ENCODE results near the gene SLC4A2.
A peak's percentile ranks its signal among the peaks of the same experiment; 100 is the strongest.

Gene SLC4A2

DNA sequence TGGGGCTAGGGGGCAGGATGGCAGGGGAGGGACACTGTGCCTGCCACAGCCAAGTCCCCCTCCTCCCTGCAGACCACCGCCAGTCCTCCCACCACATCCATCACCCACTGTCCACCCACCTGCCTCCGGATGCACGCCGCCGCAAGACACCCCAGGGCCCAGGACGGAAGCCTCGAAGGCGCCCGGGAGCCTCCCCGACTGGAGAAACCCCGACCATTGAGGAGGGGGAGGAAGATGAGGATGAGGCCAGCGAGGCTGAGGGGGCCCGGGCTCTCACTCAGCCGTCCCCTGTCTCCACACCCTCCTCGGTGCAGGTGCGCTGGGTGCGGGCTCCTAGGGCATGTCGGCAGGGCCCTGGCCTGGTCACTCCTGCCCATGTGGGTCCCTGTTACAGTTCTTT is 5.1 kb downstream of the SLC4A2 start:
- DNase-seq (ENCODE audit: low read depth), result no peak

DNA sequence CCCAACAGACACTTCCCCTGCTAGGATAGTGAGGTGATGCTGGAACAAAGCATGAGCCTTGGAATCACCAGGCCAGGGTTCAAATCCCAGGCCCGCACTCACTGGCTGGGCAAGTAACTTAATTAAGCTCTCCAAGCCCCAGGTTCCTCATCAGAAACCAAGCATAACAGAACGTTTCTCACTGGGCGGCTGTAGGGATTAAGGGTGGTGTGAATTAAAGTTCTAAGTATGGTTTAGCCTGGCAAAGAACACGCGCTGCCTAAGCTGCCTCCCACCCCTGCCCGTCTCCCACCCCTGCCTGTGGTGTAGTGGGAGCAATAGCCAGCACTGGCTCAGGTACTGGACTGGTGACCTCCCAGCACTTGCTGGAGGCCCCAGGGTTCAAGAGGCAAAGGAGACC is 5.6 kb downstream of the SLC4A2 start:
- no peak for DNase-seq (ENCODE audit: low read depth)

DNA sequence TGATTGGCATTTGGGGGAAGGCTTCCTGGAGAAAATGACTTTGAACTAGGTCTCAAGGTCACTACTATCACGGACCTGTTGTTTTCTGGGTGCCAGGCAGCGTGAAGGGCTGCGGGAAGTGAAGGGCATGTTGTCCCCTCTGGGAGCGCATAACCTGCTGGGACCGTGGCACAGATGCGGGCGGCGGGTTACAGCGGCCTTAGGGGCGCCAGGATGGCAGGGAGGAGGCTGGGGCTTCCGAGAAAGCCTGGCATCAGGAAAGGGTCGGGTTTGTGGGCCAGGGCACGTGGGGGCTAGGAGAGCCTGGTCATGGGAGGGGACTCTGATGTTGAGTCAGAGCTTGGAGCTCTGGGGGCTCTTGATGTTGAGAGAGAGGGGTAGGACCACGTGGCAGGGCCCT is 6.1 kb downstream of the SLC4A2 start:
- DNase-seq (ENCODE audit: low read depth), result no peak

DNA sequence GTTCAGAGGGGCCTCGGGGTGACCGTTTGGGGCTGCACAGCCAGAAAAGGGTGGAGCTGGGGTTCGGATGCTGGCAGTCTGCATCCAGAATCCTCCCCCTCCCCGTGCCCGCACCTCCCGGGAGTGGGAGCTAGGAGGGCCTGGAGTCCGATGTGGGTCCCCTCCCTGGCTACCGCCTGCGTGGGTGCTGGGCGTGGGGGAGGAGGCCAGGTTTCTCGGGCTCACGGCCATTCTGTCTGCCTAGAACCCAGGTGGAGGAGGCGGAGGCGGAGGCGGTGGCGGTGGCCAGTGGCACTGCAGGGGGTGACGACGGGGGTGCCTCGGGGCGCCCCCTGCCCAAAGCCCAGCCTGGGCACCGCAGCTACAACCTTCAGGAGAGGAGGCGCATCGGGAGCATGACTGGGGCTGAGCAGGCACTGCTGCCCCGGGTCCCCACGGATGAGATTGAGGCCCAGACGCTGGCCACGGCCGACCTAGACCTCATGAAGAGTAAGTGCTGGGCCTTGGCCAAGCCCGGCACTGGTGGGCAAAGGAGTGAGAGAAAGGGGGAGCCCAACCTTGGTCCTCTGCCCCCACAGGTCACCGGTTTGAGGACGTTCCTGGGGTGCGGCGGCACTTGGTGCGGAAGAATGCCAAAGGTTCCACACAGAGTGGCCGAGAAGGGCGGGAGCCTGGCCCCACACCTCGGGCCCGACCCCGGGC is 7.0 kb downstream of the SLC4A2 start:
- DNase-seq (ENCODE audit: low read depth), result no peak

DNA sequence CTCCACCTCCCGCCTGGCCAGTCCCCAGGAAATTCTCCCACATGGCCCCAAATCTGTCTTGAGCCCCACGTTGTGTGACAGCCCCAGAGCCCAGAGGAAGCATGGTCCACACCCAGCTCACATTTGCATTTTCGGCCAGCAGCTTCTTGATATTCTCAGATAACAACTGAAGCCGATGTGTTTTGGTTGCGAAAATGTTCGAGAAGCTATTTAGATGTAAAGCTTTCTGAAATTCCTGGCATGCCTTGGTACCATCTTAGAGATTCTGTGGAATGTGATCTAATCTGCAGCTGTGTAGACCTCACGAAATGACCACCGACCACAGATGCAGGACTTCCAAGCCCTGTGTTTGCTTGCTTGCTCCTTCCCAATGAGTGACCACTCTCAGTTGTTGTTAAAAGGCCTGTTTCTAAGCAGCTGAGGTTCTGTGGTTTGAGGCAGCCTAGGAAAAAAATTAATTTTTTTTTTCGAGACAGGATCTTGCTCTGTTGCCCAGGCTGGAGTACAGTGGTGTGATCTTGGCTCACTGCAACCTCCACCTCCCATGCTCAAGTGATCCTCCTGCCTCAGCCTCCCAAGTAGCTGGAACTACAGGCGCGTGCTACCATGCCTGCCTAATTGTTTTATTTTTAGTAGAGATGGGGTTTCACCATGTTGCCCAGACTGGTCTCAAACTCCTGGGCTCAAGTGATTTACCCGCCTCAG is 8.8 kb downstream of the SLC4A2 start:
- DNase-seq (ENCODE audit: low read depth), result no peak

DNA sequence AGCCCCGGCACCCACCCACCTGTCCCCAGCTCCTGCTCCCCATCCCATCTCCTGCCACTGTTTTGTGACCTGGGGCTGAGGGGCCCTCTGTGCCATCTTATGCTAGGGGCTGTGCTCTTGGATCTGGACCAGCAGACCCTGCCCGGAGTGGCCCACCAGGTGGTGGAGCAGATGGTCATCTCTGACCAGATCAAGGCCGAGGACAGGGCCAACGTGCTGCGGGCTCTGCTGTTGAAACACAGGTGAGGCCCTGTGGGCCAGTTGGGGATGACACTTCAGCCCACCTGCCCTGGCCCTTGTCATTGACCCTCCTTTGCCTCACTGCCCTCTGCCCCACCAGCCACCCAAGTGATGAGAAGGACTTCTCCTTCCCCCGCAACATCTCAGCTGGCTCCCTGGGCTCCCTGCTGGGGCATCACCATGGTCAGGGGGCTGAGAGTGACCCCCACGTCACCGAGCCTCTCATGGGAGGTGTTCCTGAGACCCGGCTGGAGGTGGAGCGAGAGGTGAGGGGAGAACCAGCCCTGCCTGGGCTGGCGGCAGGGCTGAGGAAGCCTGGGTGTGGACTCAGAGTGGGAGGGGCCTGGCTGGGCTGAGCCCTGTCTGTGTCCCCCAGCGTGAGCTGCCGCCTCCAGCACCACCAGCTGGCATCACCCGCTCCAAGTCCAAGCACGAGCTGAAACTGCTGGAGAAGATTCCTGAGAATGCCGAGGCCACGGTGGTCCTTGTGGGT is 10.6 kb downstream of the SLC4A2 start:
- DNase-seq (ENCODE audit: low read depth), result no peak

DNA sequence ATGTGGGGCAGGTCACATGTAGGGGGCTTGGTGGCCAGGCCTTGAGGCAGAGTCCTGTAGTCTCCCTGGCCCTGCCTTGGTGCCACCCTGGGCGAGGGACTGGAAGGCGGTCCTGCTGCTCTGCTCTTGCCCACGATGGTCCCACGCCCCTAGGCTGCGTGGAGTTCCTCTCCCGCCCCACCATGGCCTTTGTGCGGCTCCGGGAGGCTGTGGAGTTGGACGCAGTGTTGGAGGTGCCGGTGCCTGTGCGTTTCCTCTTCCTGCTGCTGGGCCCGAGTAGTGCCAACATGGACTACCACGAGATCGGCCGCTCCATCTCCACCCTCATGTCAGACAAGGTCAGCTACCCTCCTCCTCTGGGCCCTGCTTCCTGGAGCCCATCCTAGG is 11.2 kb downstream of the SLC4A2 start:
- DNase-seq (ENCODE audit: low read depth), result no peak

DNA sequence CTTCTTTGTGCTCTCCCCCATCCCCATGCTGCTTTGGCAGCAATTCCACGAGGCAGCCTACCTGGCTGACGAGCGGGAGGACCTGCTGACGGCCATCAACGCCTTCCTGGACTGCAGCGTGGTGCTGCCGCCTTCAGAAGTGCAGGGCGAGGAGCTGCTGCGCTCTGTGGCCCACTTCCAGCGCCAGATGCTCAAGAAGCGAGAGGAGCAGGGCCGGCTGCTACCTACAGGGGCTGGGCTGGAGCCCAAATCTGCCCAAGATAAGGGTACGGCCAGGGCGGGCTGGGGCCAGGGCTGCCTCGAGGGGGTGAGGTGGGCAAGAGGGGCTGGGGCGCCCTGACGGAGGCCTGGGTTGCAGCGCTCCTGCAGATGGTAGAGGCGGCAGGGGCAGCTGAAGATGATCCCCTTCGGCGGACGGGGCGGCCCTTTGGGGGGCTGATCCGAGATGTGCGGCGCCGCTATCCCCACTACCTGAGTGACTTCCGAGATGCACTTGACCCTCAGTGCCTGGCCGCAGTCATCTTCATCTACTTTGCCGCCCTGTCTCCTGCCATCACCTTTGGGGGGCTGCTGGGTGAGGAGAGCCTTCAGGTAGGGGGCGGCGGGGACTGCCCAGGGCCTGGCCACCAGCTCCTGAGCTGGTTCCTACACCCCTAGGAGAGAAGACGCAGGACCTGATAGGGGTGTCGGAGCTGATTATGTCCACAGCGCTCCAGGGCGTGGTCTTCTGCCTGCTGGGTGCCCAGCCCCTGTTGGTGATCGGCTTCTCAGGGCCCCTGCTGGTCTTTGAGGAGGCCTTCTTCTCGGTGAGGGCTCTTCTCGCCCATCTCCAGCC is 11.9 kb downstream of the SLC4A2 start:
- DNase-seq (ENCODE audit: low read depth), result no peak

DNA sequence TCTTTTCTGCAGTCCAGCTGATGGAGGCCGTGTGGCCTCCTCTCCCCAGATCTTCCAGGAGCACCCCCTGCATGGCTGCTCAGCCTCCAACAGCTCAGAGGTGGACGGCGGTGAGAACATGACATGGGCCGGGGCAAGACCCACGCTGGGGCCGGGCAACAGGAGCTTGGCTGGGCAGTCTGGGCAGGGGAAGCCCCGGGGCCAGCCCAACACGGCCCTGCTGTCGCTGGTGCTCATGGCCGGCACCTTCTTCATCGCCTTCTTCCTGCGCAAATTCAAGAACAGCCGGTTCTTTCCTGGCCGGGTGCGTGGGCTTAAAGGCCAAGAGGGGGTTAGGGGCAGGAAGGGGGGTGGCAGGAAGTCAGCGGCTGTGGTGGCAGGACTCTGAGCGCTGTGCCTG is 14.6 kb downstream of the SLC4A2 start:
- DNase-seq (ENCODE audit: low read depth), result no peak

DNA sequence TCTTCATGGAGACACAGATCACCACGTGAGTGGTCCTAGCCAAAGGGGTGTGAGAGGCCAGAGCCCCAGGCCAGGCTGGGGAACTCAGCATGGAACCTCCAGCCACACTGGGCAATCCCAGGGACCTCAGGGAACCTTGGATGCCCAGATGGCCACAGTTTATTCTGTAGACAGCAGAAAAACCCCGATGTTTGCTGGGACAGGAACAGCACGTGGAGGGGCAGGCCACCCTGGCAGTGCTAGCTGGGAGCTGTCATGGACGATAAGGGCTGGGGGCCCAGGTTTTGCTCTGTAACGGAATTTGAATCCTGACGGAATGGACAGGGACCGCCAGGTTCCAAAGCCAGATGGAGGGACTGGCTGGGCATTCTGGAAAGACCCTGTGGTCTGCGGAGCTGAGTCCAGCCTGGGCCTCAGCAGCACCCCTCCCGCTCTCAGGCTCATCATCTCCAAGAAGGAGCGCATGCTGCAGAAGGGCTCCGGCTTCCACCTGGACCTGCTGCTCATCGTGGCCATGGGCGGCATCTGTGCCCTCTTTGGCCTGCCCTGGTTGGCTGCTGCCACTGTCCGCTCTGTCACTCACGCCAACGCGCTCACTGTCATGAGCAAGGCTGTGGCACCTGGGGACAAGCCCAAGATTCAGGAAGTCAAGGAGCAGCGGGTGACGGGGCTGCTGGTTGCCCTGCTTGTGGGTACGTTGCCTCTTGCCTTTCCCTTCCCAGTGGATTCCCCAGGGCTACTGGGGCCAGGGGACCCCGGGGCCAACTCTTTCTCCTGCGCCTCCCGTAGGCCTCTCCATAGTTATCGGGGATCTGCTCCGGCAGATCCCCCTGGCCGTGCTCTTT is 15.7 kb downstream of the SLC4A2 start:
- no peak for DNase-seq (ENCODE audit: low read depth)

DNA sequence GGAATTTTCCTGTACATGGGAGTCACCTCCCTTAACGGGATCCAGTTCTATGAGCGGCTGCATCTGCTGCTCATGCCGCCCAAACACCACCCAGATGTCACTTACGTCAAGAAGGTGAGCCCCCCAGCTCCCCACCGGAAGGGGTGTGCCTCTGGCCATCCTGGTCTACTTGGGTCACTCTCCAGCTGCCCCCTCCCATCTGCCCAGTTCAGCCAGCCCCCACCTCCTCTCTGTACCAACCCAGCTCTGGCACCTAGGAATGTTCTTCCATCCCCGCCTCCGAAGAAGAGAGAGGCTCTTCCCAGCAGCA is 16.2 kb downstream of the SLC4A2 start:
- DNase-seq (ENCODE audit: low read depth), result no peak

DNA sequence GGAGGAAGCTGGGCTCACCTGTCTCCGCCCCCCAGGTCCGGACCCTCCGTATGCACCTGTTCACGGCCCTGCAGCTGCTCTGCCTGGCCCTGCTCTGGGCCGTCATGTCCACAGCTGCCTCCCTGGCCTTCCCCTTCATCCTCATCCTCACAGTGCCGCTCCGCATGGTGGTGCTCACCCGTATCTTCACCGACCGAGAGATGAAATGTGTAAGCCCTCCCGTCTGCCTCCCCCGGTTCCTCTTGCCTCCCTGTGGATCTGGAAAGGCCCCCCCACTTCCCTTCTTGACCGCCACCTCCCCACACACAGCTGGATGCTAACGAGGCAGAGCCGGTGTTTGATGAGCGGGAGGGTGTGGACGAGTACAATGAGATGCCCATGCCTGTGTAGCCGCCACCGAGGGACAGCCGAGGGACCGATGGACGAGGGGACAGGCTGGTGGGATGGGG is 16.6 kb downstream of the SLC4A2 start:
- no peak for DNase-seq (ENCODE audit: low read depth)

DNA sequence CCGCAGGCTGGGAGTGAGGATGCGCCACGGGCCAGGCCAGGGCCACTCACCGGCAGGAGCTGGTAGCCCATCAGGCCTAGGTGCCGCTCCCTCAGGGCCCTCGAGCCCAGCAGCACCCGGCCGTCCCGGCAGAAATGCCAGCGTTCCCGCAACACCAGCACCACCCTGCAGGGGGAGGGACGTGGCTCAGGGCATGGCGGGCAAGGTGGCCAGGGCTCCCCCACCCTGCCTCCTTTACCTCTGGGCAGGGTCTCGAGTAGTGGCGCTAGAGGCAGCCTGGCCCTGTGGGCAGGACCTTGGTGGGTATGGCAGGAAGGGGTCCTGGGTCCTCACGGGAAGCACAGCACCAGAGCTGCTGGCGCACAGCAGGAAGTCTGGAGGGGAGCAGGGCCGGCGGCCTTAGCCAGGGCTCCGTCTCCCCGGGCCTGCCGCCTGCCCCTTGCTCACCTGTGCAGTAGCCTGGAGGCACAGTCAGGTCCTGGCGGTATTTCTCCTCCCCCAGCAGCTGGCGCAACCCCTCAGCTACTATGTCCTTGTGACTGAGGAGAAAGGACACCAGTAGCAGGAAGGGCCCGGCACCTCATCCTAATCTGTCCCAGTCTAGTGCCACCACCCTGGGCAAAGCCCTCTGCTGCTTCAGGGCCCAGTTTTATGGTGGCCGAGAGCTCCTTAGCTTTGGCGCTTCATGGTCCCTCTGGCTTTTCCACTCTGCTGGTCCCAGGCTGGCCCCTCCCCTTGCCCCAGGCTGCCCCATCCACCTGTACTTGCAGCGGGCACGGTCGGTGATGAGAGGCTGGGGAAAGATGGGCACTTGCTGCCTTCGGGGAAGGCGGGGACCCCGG is 17.7 kb downstream of the SLC4A2 start:
- DNase-seq (ENCODE audit: low read depth), result no peak

DNA sequence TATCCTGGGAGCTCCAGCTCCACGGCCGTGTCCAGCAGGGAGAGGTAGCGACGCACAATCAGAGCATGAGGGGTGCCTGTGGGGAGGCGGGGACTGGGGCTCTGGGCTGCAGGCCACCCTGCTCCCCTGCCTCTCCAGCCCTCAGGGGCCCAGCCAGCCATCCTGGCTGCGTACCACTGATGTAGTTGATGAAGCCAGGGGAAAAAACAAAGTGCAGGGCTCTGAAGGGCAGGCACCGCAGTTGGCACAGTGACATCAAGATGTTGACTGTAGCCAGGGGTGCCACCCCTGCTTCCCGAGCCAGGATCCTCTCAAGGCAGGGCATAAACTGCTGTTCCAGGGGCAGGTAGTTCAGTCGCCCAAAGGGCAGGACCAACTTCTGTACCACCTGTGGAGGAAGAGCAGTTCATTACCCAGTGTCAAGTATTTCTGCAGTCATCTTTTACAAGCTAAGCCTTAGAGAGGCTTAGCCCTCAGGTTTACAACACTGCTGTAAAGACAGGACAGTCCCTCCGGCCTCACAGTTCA is 18.4 kb downstream of the SLC4A2 start:
- no peak for DNase-seq (ENCODE audit: low read depth)

DNA sequence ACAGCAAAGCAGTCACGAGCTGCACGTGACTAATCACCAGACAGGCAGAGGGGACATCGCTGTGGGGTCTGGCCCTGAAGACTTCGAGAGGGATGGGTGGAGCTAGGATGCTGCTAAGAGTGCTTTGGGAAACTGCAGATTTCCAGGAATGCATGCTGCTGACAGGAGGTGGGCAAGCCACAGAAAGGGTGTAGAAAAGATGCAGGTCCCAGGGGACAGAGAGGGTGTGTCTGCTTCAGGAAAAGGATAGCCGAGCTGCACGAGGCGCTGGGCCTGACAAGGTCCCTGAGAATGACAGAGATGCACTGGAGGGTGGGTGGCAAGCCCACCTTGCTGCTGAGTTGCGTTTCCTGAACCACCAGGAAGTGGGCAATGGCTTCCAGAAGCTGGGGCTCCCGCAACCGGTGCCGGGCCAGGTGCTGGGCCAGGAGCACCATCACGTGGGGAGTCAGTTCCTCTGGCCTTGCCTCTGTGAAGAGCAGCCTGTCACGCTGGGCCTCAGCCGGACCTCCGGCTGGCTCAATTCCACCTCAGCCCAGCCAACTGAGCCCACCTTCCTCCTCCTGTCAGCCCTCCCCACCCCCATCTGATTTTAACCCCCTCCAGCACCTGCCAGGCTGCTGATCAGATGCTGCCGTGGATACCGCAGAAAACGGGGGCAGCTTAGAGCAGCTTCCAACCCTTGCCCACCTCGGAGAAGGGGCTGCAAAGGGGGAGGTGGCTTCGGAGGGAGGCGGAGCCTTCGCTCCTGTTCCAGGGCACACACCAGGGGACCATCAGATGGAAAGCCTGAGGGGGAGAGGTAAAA is 19.0 kb downstream of the SLC4A2 start:
- no peak for DNase-seq (ENCODE audit: low read depth)

DNA sequence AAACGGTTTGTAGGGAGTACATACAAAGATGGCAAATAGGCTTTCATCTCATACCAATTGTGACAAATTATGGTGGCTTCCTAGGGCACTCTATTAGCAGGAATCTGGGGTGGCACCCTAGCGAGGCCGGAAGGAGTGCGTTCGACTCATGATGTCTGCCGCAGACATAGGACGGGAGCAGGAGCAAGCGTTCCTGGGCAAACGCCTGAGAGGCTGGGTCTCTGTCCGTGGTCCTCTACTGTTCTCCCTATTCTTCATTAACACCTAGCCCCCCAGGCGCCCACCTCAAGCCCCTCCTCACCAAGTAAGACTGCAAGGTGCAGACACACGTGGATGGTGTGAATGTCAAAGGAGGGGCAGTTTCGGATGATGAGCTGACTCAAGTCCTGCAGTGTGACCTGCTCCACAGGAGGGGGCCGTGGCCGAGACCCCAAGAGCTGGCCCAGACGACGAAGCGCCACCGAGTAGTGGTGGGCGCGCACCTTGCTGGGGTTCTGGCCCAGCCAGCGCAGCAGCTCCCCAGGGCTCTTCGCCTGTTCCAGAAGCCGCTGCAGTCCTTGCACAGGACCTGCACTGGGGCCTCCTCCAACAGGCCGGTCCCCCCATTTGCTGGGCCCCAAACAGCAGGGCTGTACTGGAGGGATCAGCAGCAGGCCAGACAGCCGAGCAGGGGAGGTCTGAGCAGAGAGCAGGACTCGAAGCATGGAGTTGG is 20.0 kb downstream of the SLC4A2 start:
- DNase-seq (ENCODE audit: low read depth), result no peak

DNA sequence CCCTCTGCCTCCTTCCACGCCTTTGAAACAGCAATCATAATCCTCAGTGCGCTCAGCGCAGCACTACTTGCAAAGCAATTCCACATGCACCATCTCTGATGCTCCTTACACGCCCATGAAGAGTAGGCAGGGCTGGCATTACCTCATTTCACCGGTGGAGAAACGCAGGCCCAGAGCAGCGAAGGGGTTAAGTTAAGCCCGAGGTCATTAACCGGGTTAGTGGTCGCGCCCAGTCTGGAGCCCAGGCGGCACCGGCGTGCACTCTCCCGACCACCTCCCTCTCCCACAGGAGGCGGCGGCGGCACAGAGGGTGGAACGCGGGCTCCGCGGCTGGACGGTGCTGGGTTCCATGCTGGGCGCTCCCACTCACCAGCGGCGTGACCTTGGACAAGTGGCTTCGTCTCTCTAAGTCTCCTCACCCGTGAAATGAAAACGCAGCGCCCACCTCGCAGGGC is 20.7 kb downstream of the SLC4A2 start:
- no peak for DNase-seq (ENCODE audit: low read depth)

DNA sequence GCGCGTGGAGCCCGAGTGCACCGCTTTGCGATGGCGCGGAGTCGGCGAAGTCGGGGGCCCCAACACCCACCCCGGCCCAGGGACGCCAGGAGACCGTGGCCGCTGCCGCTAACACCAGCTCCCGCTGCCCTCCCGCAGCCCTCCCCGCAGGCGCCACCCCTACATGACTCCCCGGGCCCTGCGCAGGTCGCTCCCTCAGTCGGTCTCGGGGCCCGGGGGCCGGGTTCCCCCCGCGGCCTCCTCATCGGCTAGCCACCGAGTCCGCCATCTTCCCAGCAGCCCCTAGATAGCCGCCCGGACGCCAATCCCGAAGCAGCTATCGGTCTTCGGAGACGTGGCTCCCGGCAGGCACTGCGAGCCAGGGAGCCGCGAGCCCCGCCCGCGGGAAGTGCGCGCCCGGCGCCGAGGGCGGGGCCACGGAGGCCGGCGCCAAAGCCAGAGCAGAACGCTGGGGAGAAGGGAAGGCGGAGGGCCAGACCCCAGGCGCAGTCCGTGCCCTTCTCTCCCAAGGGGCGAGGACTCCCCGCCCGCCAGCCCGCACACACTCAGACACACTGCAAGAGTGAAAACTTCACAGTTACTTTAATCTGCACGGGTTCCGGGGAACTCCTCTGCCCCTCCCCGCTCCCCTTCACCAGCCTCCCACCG is 21.3 kb downstream of the SLC4A2 start, which contains the start of gene FASTK:
TSS of gene FASTK (minus strand) at position 288 of the 648 bp plus-strand sequence. CDS start at position 245, 43 bp downstream.
- peak; percentile 80 for DNase-seq (ENCODE audit: low read depth)

Measured in fibroblast of the conjunctiva (primary cell).